Mammary epithelial cell (primary cell): ENCODE results near the gene PLXNB2.

Experiments used
- EZH2 ChIP-seq: IDR thresholded peaks from 2 replicates; pipeline ENCODE4 v1.6.1; 2012; ENCODE audit warnings: low read length, inconsistent platforms, borderline replicate concordance
- TF ChIP-seq, protein P1 (sequence below), 2 donors: IDR thresholded peaks in 1 of 2; conservative IDR thresholded peaks in 1 of 2; 2 replicates each; pipeline ENCODE4 v1.5.1; 2011 to 2012; ENCODE audit warnings: inconsistent platforms in 2 of 2, low read length in 2 of 2, mild to moderate bottlenecking in 2 of 2, control low read depth in 1 of 2, low read depth in 1 of 2; ENCODE audit not compliant: insufficient read depth in 1 of 2; ENCODE audit errors: extremely low read depth in 1 of 2

DNA sequence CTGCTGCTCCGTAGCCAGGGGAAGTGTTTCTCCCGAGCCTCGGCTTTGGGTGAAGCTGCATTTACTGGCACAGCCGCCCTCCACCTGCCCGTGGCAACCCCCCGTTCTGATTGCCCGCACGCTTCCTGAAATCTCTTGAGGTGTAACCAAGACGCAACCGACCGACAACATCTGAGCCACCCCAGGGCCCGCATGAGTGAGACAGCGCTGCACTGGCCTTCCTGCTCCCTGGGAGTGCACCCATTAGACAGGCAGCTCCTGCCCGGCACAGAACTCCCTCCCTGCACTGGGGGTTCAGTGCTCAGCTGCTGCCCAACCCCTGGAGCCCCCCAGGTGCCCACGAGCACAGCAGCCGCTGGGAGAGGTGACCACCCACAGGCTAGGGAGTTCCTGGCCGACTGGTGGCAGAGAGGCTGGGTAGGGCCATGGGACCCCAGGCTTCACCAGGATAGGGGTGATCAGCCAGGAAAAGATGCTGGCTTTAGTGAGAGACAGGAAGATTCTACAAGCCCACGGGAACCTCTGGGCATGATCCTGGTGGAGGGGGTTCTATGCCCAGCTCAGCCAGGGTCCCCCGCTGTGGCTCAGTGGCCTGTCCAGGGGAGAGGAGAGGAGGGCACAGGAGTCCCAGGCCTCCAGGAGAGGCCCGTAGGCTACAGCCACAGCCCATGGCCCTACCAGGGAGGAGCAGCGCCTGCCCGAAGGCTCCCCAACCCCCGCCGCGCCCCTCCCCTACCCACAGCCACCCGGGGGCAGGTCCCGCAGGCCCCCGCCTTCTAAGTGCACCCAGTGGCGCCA lies 14.6 kb downstream of the PLXNB2 start:
- TF ChIP-seq, protein P1, sequence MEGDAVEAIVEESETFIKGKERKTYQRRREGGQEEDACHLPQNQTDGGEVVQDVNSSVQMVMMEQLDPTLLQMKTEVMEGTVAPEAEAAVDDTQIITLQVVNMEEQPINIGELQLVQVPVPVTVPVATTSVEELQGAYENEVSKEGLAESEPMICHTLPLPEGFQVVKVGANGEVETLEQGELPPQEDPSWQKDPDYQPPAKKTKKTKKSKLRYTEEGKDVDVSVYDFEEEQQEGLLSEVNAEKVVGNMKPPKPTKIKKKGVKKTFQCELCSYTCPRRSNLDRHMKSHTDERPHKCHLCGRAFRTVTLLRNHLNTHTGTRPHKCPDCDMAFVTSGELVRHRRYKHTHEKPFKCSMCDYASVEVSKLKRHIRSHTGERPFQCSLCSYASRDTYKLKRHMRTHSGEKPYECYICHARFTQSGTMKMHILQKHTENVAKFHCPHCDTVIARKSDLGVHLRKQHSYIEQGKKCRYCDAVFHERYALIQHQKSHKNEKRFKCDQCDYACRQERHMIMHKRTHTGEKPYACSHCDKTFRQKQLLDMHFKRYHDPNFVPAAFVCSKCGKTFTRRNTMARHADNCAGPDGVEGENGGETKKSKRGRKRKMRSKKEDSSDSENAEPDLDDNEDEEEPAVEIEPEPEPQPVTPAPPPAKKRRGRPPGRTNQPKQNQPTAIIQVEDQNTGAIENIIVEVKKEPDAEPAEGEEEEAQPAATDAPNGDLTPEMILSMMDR (conservative IDR thresholded peaks at IDR 0.05 in 1 of 2, IDR thresholded peaks at IDR 0.05 in 1 of 2; ENCODE audit: extremely low read depth in 1 of 2, insufficient read depth in 1 of 2, low read depth in 1 of 2, low read length in 2 of 2), result no peak
- no peak for TF ChIP-seq EZH2
